Smooth muscle cell of bladder (primary cell): ENCODE measurements around the gene PGM5. TPM values are rescaled to one million over a fixed set of nuclear protein-coding genes. Genes with fewer than 3 reads are reported as not detected.

ENCODE experiments used
- total RNA-seq: library from RNA; depleted of rRNA; stranded (reverse); fragments of >200 nt; gene quantifications from 2 replicates; pipeline ENCODE4 v1.2.3, GENCODE V29; 2014

PGM5 gene
- 4.5 and 14.9 TPM in 2 replicates for total RNA-seq

GRCh38 chr9:68356380-68357118 is at the start of gene PGM5:
Gene PGM5 (plus strand): TSS chr9:68356611. CDS start chr9:68357128, 517 bp downstream.

GRCh38 chr9:68540712-68541535 is 184.5 kb downstream of the PGM5 start, which contains the start of gene TMEM252:
Gene TMEM252 (minus strand): TSS chr9:68540883. CDS start chr9:68540814, 69 bp downstream.

Other genes with a start within 250 kb of the PGM5 start
- 16.2 and 20.2 TPM in 2 replicates for gene ZNG1C, start 114.6 kb upstream of the PGM5 start, total RNA-seq
- not detected in 2 replicates for gene FOXD4L3, start 53.7 kb upstream of the PGM5 start, total RNA-seq
- not detected in 2 replicates for gene TMEM252, start 184.3 kb downstream of the PGM5 start, total RNA-seq